Kidney epithelial cell (primary cell): ENCODE data around the gene GXYLT1. TPM values are rescaled to one million over a fixed set of nuclear protein-coding genes. Genes with fewer than 3 reads are reported as not detected.
"Not testable (repeated sequence)": the region's sequence is repeated elsewhere in the genome, so short reads cannot be mapped to it uniquely, and the experiment has no call there.

ENCODE experiments used
- DNase-seq: peaks from one replicate; pipeline ENCODE4 v3.0.0-alpha.2; 2010; ENCODE audit warnings: low read depth
- H3K27me3 ChIP-seq: 2 replicates; pipeline ENCODE4 v1.6.0; 2011; ENCODE audit warnings: low read length; ENCODE audit not compliant: control insufficient read depth, insufficient read depth
- H3K36me3 ChIP-seq: 2 replicates; pipeline ENCODE4 v1.5.1; 2011; ENCODE audit warnings: low read length; ENCODE audit not compliant: control insufficient read depth, insufficient read depth
- H3K4me3 ChIP-seq: 2 replicates; pipeline ENCODE4 v1.5.1; 2011; ENCODE audit warnings: low read depth, mild to moderate bottlenecking, control low read depth, low read length
- total RNA-seq: library from RNA; depleted of rRNA; stranded (reverse); fragments of >200 nt; gene quantifications from 2 replicates; pipeline ENCODE4 v1.2.3, GENCODE V29; 2015
- TF ChIP-seq, protein P1 (sequence below): IDR thresholded peaks from 2 replicates; pipeline ENCODE4 v1.5.1; 2011; ENCODE audit warnings: mild to moderate bottlenecking, moderate library complexity, low read length, control low read depth, inconsistent platforms; ENCODE audit not compliant: insufficient read depth, poor library complexity, severe bottlenecking

GXYLT1 gene
- total RNA-seq, 1 donor from 2014 or later, result 23.6 TPM

DNA sequence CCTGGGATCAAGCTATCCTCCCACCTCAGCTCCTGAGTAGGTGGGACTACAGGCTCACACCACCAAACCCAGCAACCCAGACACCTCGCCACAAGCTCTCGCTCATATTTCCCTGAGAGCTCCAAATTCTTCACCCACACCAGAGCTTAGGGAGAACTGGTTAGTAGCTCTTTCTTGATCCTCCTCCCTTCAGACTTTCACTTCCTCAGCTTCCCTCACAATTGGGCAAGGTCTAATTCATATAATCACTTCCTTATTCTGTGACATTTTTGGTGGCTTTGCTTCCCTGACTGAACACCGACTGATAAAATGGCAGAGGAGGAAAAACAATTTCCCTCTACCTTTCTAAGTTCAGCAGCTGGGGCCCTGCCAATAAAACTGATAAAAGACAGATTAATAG is 88.5 kb downstream of the GXYLT1 start:
- TF ChIP-seq, protein P1, sequence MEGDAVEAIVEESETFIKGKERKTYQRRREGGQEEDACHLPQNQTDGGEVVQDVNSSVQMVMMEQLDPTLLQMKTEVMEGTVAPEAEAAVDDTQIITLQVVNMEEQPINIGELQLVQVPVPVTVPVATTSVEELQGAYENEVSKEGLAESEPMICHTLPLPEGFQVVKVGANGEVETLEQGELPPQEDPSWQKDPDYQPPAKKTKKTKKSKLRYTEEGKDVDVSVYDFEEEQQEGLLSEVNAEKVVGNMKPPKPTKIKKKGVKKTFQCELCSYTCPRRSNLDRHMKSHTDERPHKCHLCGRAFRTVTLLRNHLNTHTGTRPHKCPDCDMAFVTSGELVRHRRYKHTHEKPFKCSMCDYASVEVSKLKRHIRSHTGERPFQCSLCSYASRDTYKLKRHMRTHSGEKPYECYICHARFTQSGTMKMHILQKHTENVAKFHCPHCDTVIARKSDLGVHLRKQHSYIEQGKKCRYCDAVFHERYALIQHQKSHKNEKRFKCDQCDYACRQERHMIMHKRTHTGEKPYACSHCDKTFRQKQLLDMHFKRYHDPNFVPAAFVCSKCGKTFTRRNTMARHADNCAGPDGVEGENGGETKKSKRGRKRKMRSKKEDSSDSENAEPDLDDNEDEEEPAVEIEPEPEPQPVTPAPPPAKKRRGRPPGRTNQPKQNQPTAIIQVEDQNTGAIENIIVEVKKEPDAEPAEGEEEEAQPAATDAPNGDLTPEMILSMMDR, result no peak
- no peaks in the 10 kb centered on the region for H3K27me3 ChIP-seq
- no peak overlapping the region for H3K4me3 ChIP-seq
- H3K36me3 ChIP-seq, result no peaks in the 10 kb centered on the region
- no peak for DNase-seq

DNA sequence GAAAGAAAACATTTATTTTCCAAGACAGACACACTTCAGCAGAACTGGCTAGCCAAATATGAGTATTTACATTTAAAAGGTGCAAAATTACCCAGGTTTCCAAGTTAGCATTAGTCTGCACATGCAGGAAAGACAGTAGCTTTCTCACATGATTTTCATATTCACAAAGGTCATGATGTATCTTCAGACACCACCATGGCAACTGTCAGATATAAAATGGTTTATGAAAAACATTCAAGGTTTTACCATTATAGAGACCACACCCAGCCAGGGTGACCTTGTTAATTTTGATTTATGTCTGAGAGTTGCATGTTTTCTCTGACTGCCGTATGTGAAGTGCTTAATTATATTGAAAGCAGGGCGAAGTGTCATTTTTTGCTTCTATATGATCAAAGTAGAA is 91.2 kb downstream of the GXYLT1 start:
- Histone ChIP-seq H3K27me3 (no peaks in the 10 kb centered on the region), H3K36me3 (no peaks in the 10 kb centered on the region), H3K4me3 (no peak overlapping the region)
- TF ChIP-seq, protein P1, result no peak
- no peak for DNase-seq

- H3K36me3 ChIP-seq, H3K27me3 ChIP-seq, DNase-seq, H3K4me3 ChIP-seq: not testable (repeated sequence)
Observed at GRCh38 chr12:42048980-42049379, 95.7 kb downstream of the GXYLT1 start.

DNA sequence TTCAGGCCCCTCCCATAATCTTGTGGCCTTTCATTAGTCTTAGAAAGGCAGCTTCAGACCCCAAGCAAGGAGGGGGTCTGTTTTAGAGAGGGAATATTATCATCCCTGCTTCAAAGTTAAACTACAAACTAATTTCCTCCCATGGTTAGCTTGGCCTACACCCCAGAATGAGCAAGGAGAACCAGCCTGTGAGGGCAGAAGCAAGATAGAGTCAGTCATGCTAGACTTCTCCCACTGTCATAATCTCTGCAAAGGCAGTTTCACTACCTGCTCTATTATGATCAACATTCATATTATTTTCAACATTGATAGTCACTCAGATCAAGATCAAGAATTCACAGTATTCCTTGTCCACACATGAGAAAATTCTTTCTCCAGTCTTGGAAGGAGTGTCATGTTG is 105.1 kb downstream of the GXYLT1 start:
- H3K27me3 ChIP-seq, result no peaks in the 10 kb centered on the region
- H3K36me3 ChIP-seq, result no peaks in the 10 kb centered on the region
- no peak overlapping the region for H3K4me3 ChIP-seq
- TF ChIP-seq, protein P1, result no peak
- DNase-seq, result no peak

- no peaks in the 10 kb centered on the region for H3K36me3 ChIP-seq
- H3K4me3 ChIP-seq, result no peak overlapping the region
- H3K27me3 ChIP-seq, result no peaks in the 10 kb centered on the region
- TF ChIP-seq, protein P1, result no peak
- no peak for DNase-seq
Observed at GRCh38 chr12:42039176-42039575, 105.5 kb downstream of the GXYLT1 start.

- Histone ChIP-seq H3K27me3 (no peaks in the 10 kb centered on the region), H3K4me3 (no peak overlapping the region), H3K36me3 (no peaks in the 10 kb centered on the region)
- TF ChIP-seq, protein P1, result no peak
- DNase-seq, result no peak
Observed at GRCh38 chr12:42031847-42032564, 112.7 kb downstream of the GXYLT1 start.

Other genes with a start within 250 kb of the GXYLT1 start
- gene YAF2, start 93.4 kb upstream of the GXYLT1 start, total RNA-seq, result 15.7 and 26.9 TPM in 2 replicates
- 36.8 and 38.0 TPM in 2 replicates for gene ZCRB1, start 181.2 kb upstream of the GXYLT1 start, total RNA-seq
- gene PPHLN1, start 181.3 kb upstream of the GXYLT1 start, total RNA-seq, result 51.2 and 57.2 TPM in 2 replicates